Peyer's patch (tissue), 4 donors: ENCODE data around the gene USP47. TPM values are rescaled to one million over a fixed set of nuclear protein-coding genes. Genes with fewer than 3 reads are reported as not detected.

ENCODE experiments used
- DNase-seq, 3 donors: peaks; one replicate each; pipeline ENCODE4 v3.0.0-alpha.2; 2017 to 2019
- H3K27ac ChIP-seq, 4 donors: fragments of 200-600 bp; sonication (generic); one replicate each; pipeline ENCODE4 v1.5.1; 2016 to 2019
- H3K27me3 ChIP-seq, 2 donors: fragments of 200-600 bp; sonication (generic); one replicate each; pipeline ENCODE4 v1.5.1; 2019
- H3K36me3 ChIP-seq, 3 donors: fragments of 200-600 bp; sonication (generic); one replicate each; pipeline ENCODE4 v1.5.1; 2016 to 2019
- H3K4me1 ChIP-seq, 4 donors: fragments of 200-600 bp; sonication (generic); one replicate each; pipeline ENCODE4 v1.5.1; 2016 to 2019
- H3K4me3 ChIP-seq, 4 donors: fragments of 200-600 bp; sonication (generic); 1 replicate in 3 of 4; 2 replicates in 1 of 4; pipeline ENCODE4 v1.5.1; 2016 to 2019; ENCODE audit warnings: mild to moderate bottlenecking in 1 of 4
- H3K9me3 ChIP-seq, 4 donors: fragments of 200-600 bp; sonication (generic); one replicate each; pipeline ENCODE4 v1.5.1; 2016 to 2019; ENCODE audit warnings: mild to moderate bottlenecking in 1 of 4
- CTCF ChIP-seq, 6 experiments: fragments of 450-650 bp in 4 of 6; fragments of 200-600 bp in 2 of 6; sonication (generic) in 1 of 6; IDR thresholded peaks; one replicate each; pipeline ENCODE4 v1.5.1; 2017 to 2019; ENCODE audit warnings: antibody characterized with exemption in 6 of 6, mild to moderate bottlenecking in 3 of 6, moderate library complexity in 1 of 6
- POLR2A ChIP-seq, 2 donors: fragments of 450-650 bp; IDR thresholded peaks; one replicate each; pipeline ENCODE4 v1.5.1; 2017; ENCODE audit warnings: antibody characterized with exemption in 2 of 2, mild to moderate bottlenecking in 2 of 2, moderate library complexity in 2 of 2
- total RNA-seq, 4 donors: library from RNA; depleted of rRNA; stranded (reverse); fragments of >200 nt; gene quantifications; one replicate each; pipeline ENCODE4 v1.1.0, GENCODE V29; 2016

Gene USP47
- total RNA-seq, 4 donors from 2014 or later: 62.5 to 170 (median 66.4) TPM

GRCh38 chr11:11923828-11924227 is 82.1 kb downstream of the USP47 start:
- H3K9me3 ChIP-seq: no peaks in the 10 kb centered on the region
- no peaks in the 10 kb centered on the region for H3K27me3 ChIP-seq
- H3K27ac ChIP-seq: no peak overlapping the region
- peaks cover 0 to 27% (median 0%) of the 10 kb centered on the region in 3 donors for H3K36me3 ChIP-seq
- no peak for DNase-seq
- TF ChIP-seq POLR2A (IDR thresholded peaks at IDR 0.05) (no peak), CTCF (IDR thresholded peaks at IDR 0.05) (no peak)
- H3K4me3 ChIP-seq: no peak overlapping the region
- H3K4me1 ChIP-seq: no peaks in the 10 kb centered on the region

DNA sequence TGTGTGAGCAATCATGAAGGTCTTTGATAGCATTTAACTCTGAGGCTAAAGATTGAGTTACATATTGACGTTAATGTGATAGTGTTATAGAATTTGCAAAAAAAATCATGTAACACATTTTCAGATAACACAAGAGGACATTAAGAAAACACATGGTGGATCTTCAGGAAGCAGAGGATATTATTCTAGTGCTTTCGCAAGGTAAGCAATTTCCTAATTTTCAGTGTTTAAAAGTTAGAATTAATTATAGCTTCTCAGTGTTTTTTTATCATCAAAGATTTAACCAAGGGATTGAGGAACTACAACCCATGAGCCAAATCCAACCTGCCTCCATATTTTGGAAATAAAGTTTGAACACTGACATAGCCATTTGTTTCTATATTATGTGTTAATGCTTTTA is 88.1 kb downstream of the USP47 start:
- TF ChIP-seq POLR2A (IDR thresholded peaks at IDR 0.05) (no peak), CTCF (IDR thresholded peaks at IDR 0.05) (no peak)
- no peak for DNase-seq
- Histone ChIP-seq H3K4me1 (no peaks in the 10 kb centered on the region), H3K27me3 (no peaks in the 10 kb centered on the region), H3K36me3 (peaks cover 0 to 54% (median 0%) of the 10 kb centered on the region in 3 donors), H3K4me3 (no peak overlapping the region), H3K27ac (no peak overlapping the region), H3K9me3 (no peaks in the 10 kb centered on the region)

DNA sequence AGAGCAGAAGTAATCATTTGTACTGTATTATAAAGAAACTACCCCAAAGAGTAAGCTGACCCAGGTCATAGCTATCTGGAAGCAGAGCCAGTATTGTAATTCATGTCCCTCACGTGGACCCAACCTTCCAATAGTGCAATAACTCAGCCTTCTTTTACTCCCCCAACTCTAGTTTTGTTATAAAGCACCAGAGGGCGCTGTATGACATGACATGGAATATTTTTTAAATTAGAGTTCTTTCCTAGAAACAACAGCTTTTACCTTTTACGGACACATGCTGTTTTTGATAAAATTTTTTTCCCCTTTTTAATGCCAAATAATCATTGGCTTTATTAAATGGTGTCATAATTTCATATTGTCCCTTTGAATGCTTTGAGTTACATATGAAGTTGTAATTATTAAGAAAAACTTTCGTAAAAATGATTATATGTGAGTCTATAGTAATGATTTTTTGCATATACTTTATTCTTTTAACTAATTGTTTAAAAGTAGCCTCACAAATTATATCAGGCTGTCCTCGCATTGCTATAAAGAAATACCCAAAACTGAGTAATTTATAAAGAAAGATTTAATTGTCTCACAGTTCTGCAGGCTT is 89.8 kb downstream of the USP47 start:
- Histone ChIP-seq H3K27me3 (no peaks in the 10 kb centered on the region), H3K27ac (no peak overlapping the region), H3K4me3 (no peak overlapping the region), H3K36me3 (peaks cover 0 to 58% (median 0%) of the 10 kb centered on the region in 3 donors), H3K9me3 (no peaks in the 10 kb centered on the region), H3K4me1 (no peaks in the 10 kb centered on the region)
- TF ChIP-seq POLR2A (IDR thresholded peaks at IDR 0.05) (no peak), CTCF (IDR thresholded peaks at IDR 0.05) (peak in 4 of 6 experiments; percentile 52 to 65 (median 60))
- no peak for DNase-seq

DNA sequence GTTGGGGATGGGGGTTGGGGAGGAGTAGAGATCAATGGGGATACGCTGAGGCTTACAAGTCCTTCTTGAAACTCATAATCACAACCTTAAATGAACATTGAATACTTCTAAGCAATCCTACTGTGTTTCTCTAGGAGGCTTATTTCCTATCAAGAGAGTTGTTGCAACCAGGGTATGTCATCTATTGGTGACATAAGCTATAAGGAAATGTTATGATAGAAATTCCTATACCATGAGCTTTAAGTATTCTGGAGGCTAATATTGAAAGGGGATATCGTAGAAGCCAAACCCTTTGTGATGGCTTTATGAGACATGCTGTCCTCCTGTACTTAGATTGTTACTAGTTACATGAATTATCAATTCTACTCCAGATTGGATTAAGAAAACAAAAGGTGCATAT is 93.8 kb downstream of the USP47 start:
- Histone ChIP-seq H3K27me3 (no peaks in the 10 kb centered on the region), H3K4me3 (no peak overlapping the region), H3K9me3 (no peaks in the 10 kb centered on the region), H3K27ac (no peak overlapping the region), H3K4me1 (no peaks in the 10 kb centered on the region), H3K36me3 (peaks cover 0 to 79% (median 0%) of the 10 kb centered on the region in 3 donors)
- TF ChIP-seq CTCF (IDR thresholded peaks at IDR 0.05): no peak
- TF ChIP-seq POLR2A (IDR thresholded peaks at IDR 0.05): no peak
- no peak for DNase-seq

- Histone ChIP-seq H3K27me3 (no peaks in the 10 kb centered on the region), H3K4me1 (no peaks in the 10 kb centered on the region), H3K36me3 (peaks cover 0 to 88% (median 0%) of the 10 kb centered on the region in 3 donors), H3K4me3 (no peak overlapping the region), H3K9me3 (no peaks in the 10 kb centered on the region), H3K27ac (no peak overlapping the region)
- TF ChIP-seq POLR2A (IDR thresholded peaks at IDR 0.05) (no peak), CTCF (IDR thresholded peaks at IDR 0.05) (no peak)
- no peak for DNase-seq
These were observed 95.7 kb downstream of the USP47 start for GRCh38 chr11:11937433-11937832.

DNA sequence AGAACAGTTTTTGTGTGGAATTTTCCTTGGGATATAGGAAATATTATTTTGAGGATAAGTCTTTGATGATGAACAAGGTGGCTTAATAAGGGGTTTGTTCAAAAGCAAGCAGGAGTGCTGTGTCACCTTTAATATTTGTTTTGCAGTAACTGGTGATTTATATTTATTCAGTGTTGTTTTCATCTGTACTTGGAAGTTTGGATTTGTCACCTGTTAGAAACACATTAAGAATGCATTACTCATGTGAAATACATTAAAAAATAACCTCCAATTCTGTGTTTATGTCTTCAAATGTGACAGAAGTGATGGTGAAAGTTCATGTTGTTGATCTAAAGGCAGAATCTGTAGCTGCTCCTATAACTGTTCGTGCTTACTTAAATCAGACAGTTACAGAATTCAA is 96.2 kb downstream of the USP47 start:
- no peak for DNase-seq
- Histone ChIP-seq H3K27me3 (no peaks in the 10 kb centered on the region), H3K9me3 (no peaks in the 10 kb centered on the region), H3K36me3 (peaks cover 0 to 88% (median 0%) of the 10 kb centered on the region in 3 donors), H3K27ac (no peak overlapping the region), H3K4me3 (no peak overlapping the region), H3K4me1 (no peaks in the 10 kb centered on the region)
- no peak for TF ChIP-seq POLR2A (IDR thresholded peaks at IDR 0.05)
- no peak for TF ChIP-seq CTCF (IDR thresholded peaks at IDR 0.05)
